Ovary (tissue), 3 donors: ENCODE results near the gene MST1.

Experiments used
- CTCF ChIP-seq, 3 donors: fragments of 450-650 bp in 2 of 3; fragments of 200-600 bp in 1 of 3; IDR thresholded peaks; one replicate each; pipeline versions ENCODE4 v1.5.1 to v1.8.0; 2016 to 2022; ENCODE audit warnings: antibody characterized with exemption in 3 of 3, mild to moderate bottlenecking in 1 of 3
- EP300 ChIP-seq: sonication (generic); formaldehyde crosslinking; IDR thresholded peaks from one replicate; pipeline ENCODE4 v1.6.1; 2017; ENCODE audit warnings: antibody characterized with exemption
- POLR2A ChIP-seq: fragments of 450-650 bp; IDR thresholded peaks from one replicate; pipeline ENCODE4 v1.6.1; 2017; ENCODE audit warnings: antibody characterized with exemption, mild to moderate bottlenecking, moderate library complexity
- donor health status: DM: no; HTN: no; CAD: no.

DNA sequence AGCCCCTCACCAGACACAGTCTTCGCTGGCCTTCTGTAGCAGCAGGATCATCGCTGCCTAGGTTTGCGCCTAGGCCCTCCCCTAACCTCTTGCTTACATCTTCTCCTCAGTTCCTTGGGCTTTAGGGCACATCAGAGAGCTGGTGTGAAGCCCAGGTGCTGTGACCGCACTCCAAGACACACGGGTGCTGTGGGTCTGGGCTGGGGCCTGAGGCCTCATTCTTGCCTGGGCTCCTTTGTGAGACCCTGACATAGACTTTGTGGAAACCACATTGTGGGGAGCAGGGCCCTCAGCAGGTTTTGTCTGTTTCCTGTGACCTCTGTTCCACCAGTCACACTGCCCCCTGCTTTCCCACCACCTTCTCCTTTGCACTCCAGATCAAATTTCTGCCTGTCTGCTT is 22.2 kb upstream of the MST1 start:
- no peak for TF ChIP-seq CTCF (IDR thresholded peaks at IDR 0.05)
- TF ChIP-seq POLR2A: no peak
- no peak for TF ChIP-seq EP300
